ENCODE measurements around the gene RNU6-1.

Gene RNU6-1

DNA sequence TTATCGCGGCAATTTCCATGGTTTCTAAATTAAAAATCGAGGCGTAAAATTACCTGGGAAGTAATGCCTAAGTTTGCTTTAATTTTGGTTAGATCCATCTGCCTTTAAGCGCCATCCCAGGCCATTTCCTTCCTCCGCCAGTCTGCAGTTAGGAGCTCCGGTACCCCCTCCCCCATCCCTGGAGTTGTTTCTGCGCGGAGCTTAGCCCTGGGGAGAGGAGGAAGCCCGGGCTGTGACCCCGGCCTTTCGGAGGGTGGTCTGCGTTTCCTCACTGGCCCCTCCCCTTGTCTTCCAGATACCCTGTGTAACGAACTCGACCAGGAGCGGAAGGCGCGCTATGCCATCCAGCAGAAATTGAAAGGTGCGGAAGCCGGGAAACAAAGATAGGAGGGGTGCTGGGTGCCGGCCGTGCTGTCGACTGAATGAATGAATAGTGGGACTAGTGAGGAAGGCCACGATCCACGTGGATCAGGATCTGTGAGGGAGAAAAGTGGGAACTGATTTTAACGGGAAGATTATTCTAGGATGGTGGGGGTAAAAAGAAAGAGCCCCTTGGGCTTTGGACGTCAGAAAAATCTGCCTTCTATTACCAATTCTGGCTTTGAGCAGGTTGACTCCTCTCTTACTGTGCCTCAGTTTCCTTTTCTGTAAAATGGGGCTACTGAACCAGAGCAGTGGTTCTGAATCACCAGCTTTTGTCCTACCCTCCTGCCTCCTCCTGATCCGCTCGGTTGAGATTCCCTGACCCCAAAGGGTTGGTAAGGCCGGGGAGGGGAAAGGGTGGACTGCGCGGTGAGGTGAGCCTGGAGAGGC, 6.7 kb downstream of the RNU6-1 start:
- DNase-seq (ENCODE audit: low spot score): no peak

DNA sequence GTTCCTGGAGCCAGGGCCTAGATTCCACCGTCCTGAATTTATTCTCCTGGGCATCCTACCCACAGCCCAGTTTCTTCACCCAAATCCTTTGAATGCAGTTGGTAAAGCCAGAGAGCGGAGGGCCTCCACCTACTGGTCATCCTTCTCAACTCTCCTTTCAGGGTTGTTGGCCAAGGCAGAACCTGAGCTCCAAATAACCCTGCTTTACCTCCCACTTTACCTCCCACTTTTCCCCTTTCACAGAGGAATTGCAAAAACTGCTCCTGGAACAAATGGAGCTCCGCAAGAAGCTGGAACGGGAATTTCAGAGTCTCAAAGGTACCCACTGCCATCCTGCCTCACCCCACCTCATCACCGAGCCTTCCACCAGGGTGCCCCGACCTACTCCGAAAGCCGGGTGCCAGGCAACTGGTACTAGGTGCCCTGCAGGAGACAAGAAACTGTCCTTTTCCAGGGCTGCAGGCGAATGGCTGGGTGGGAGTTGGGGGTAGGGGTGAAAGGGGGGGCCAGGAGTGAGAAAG, 7.8 kb downstream of the RNU6-1 start:
- no peak for DNase-seq (ENCODE audit: low spot score)

DNA sequence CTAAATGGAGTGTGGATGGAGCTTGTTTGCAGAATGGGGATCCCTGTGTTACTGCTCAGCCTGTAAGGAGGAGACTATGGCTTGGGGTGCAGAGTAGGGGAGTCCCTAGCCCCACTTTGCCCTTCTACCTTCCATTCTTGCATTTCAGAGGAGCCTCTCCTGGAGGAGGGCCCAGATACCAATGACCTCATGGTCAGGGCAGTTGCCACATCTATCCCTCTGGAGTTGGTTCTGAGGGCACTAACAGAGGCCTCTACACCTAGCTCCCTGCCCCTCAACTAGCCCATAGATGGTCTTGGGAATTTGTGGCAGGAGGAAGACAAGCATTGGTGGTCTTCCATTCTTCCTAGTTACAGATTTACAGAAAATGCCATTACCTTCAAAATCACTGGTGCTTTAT, 8.5 kb downstream of the RNU6-1 start:
- no peak for DNase-seq (ENCODE audit: low spot score)

DNA sequence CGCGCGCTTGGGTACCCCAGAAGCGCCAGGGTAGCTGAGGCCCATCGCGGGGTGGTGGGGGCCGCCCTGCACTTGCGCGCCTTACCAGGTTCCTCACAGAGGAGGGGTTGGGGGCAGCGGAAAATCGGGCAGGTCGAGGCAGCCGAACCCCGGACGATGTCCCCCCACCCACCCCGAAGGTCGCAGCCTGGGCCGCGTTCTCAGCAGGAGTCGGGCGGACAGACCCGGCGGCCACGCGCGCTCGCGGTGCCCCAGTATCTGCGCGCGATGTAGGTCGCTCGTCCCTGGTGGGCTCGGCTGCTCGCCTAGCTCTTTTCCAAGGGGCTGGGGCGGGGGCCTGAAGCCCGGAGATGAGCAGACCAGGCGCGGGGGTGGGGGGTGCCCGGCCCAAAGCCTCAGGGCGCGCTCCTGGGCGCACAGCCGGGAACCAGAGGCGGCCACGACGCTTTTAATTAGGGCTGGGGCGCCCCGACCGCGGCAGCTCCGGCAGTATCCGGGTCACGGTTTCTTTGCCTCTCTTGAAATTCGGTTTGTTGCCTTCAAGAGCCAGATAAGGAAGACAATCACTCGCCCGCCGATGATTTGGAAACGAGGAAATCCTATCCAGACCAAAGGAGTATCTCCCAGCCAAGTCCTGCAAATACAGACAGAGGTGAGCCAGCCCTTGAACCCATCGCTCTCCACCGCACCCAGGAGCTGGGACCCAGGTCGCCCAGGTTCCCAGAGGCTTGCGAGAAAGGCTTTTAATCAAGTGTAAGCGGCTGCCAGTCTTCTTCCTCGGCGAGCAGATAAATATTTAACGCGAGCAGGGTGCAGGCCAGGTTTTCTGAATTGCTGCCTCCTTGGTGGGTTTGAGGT, 10.0 kb downstream of the RNU6-1 start:
- no peak for DNase-seq (ENCODE audit: low spot score)

DNA sequence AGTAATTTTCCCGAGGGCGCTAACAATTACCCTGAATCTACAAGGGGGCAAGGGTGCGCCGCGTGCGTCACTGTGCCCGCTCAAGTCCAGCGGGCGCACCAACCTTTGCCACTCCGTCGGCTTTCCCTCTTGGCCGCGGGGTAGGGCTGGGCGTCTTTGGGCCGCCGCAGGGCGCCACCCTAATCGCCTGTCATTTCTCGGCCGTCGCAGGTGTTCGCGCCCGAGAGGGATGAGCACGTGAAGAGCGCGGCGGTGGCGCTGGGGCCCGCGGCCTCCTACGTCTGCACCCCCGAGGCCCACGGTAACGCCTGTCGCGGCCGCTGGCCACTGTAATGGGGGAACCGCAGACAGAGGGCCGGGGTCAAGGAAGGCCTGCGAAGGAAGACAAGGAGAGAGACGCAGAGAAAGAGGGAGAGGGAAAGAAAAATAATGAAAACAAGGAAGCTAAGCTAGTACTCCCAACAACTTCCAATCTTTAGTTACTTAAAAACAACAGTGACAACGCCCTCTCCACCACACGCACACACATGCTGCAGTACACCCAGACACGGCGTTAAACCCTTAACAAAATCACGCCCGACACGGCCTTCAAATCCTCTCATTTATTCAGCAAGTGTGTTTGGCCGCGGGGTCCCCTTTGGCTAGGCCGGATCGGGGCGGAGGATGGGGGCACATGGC, 10.7 kb downstream of the RNU6-1 start:
- no peak for DNase-seq (ENCODE audit: low spot score)

DNA sequence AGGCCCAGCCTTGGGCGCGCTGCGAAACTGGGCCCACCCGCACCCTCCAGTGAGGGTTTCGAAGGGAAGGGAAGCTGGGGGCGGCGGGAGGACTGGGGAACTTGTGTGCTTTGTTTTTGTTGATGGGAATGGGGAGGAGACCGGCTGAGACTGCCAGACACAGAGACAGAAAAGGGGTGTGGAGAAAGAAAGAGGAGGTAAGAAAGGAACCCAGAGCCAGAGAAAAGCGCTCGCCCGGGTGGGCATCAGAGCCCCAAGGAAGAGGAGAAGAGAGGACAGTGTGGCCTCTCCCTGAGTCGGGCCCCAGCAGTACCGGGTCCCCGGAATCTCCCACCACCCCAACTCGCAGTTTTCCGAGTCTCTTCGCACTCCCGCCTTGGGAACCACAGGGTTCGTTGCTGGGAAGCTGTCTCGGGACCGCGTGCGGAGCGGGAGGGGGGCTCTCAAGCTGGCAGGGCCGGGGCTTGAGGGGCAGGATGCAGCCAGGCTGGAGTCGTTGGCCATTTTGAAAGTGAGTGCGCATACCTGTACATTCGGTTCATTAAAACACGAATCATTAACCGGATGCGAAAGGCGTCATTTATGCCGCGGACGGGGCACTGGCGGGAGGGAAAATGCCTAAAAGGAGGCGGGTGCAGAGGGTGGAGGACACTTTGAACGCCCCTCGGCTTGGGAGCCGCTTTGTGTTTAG, 11.4 kb downstream of the RNU6-1 start:
- DNase-seq (ENCODE audit: low spot score): no peak

DNA sequence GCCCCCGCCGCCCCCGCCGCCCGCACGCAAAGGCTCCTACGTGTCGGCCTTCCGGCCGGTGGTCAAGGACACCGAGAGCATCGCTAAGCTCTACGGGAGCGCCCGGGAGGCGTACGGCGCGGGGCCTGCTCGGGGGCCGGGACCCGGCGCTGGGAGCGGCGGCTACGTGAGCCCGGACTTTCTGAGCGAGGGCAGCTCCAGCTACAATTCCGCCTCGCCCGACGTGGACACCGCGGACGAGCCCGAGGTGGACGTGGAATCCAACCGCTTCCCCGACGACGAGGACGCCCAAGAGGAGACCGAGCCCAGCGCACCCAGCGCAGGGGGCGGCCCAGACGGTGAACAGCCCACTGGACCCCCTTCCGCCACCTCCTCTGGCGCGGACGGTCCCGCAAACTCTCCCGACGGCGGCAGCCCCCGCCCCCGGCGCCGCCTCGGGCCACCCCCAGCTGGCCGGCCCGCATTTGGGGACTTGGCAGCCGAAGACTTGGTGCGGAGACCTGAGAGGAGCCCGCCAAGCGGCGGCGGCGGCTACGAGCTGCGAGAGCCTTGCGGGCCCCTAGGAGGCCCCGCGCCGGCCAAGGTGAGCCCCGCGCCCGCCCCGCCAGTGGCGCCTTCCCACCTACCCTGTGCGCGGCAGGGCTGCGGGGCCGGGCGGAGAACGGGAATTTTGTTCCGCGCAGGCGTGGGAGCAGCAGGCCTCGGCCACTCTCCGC, 12.1 kb downstream of the RNU6-1 start:
- DNase-seq (ENCODE audit: low spot score): no peak

DNA sequence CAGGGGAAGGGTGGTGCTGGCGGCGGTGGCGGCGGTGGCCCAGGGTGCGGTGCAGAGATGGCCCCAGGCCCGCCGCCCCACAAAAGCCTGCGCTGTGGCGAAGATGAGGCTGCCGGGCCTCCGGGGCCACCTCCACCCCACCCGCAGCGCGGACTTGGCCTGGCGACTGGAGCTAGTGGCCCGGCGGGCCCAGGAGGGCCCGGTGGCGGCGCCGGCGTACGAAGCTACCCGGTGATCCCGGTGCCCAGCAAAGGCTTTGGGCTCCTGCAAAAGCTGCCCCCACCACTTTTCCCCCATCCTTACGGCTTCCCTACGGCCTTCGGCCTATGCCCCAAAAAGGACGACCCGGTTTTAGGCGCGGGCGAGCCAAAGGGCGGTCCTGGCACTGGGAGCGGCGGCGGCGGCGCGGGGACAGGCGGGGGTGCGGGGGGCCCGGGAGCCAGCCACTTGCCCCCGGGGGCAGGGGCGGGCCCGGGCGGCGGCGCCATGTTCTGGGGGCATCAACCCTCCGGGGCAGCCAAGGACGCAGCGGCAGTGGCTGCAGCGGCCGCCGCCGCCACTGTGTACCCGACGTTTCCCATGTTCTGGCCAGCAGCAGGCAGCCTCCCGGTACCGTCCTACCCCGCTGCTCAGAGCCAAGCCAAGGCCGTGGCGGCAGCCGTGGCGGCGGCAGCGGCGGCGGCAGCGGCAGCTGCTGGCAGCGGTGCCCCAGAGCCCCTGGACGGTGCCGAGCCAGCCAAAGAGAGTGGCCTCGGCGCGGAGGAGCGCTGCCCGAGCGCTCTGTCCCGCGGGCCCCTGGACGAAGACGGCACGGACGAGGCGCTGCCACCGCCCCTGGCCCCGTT, 12.9 kb downstream of the RNU6-1 start:
- DNase-seq (ENCODE audit: low spot score): no peak

DNA sequence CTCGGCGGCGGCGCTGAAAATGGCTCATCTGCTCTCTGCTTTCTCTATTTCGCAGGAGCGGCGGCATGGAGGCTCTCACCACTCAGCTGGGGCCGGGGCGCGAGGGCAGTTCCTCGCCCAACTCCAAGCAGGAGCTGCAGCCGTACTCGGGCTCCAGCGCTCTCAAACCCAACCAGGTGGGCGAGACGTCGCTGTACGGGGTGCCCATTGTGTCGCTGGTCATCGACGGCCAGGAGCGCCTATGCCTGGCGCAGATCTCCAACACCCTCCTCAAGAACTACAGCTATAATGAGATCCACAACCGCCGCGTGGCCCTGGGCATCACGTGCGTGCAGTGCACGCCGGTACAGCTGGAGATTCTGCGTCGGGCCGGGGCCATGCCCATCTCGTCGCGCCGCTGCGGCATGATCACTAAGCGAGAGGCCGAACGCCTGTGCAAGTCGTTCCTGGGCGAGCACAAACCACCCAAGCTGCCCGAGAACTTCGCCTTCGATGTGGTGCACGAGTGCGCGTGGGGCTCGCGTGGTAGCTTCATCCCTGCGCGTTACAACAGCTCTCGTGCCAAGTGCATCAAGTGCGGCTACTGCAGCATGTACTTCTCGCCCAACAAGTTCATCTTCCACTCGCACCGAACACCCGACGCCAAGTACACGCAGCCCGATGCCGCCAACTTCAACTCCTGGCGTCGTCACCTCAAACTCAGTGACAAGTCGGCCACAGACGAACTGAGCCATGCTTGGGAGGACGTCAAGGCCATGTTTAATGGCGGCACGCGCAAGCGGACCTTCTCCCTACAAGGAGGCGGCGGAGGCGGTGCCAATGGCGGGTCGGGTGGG, 13.7 kb downstream of the RNU6-1 start:
- no peak for DNase-seq (ENCODE audit: low spot score)

DNA sequence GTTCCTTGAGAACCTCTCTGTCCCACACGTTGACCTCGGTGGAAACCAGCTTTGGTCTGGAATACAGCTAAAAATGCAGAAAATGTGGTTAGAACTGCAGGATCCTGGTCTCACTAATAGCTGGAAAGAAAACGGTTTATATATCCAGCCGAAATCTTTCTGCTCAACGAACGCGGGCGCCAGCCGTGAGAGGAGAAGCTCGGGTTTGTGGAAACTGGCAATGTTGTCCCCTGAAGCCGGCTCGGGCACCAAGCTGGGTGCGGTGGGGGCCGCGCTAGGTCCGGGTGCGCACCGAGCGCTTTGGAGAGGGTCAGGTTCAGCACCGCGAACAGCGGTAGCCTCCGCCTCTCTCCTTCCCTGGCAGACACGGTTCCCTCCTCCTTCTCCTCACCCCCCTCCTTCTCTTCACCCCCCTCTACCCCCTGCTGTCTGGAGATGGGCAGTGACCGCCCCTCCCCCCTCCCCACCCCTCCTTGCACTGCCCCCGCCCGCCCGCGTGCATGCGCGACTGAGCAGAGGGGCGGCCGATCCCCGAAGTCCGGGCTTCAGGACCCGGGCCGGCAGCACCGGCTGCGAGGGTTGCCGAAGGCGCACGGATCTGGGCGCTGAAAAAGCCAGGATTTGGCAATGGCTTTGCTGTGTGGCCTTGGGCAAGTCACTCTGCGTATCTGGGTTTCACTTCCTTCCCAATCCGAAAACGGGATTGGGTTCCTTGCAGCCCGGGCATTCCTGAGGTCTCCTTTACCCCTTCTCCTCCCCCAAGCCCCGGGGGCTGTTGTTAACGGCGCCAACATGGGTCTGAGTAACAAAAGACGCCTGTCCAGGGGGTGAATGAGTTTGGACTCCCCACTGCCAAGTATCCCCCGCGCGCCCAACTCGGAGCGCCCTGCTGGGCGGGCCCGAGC, 14.6 kb downstream of the RNU6-1 start, which contains the start of gene SKOR1:
TSS of gene SKOR1 (plus strand) at position 534 of the 905 bp plus-strand sequence. CDS start at position 628, 94 bp downstream.
- no peak for DNase-seq (ENCODE audit: low spot score)

DNA sequence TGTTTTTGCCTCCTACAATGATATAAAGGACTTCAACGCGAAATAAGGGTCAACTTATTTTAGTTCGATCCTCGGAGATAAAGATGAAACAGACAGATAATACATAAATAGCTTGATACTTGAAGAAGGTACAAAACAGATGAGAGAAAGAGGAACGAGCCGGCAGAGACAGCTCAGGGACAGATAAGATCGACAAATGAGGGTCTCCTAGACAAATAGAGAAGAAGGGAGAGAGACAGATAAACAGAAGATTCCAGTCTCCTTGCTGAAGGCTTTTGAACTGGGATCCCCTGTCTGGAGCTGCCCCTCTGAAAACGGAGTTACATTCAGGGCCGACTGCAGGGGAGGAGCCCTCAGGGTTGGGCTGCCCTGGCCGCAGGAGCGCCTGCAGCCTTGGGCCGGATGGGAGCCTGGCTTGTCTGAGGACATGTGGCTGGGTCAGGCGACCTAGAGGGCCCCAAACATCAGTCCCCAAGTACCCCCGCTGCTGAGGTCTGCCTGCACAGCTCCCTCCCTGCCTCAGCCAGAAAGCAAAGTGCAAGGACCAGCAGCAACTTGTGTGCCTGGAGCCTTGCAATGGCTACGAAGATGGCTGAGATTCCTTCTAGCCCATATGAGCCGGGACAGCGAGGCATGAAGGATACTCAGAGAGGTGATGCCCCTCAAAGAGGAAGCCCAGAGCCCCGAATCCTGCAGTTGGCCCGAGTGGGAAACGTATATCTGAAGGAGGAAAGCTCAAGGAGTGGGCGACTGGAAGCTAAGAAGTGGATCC, 15.5 kb downstream of the RNU6-1 start:
- DNase-seq (ENCODE audit: low spot score): no peak

DNA sequence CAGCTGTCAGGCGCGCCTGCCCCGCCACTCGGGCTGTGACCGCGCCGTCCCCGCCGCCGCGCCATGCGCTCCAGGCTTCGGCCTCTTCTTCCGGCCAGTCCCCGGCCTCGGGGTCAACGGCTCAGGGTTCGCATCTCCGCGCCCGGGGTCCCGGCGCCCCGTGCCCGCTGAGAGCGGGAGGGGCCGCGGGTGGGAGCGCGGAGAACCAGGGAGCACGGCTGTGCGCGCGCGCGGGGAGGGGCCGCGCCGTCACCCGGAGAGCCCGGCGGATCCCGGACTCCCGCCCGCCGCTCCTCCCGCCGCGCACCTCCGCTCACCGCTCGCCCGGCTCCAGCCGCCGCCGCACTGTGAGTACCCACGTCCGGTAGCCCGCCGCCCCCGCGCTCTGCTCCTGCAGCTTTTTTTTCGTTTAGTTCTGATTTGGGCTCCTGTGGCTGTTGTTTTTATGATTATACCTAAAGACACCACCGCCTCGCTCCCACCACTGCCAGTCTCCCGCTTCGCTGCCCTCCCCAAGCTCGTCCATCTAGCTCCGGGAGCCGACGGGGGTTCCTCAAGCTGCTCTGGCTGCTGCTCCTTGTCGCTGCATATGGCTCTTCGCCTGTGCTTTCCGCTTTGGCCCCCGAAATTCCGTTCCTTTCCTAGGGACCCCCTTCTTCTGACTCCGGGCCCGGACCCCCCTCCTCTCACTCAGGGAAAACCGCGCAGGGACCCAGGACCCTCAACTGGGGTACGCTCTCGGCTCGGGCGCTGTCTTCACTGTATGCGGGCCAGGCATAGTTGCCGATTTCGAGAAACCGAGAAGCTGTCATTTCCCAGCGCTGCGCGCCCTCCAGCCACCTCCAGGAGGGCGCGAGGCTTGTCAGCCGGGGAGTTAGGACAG, 16.3 kb downstream of the RNU6-1 start:
- DNase-seq (ENCODE audit: low spot score): no peak

DNA sequence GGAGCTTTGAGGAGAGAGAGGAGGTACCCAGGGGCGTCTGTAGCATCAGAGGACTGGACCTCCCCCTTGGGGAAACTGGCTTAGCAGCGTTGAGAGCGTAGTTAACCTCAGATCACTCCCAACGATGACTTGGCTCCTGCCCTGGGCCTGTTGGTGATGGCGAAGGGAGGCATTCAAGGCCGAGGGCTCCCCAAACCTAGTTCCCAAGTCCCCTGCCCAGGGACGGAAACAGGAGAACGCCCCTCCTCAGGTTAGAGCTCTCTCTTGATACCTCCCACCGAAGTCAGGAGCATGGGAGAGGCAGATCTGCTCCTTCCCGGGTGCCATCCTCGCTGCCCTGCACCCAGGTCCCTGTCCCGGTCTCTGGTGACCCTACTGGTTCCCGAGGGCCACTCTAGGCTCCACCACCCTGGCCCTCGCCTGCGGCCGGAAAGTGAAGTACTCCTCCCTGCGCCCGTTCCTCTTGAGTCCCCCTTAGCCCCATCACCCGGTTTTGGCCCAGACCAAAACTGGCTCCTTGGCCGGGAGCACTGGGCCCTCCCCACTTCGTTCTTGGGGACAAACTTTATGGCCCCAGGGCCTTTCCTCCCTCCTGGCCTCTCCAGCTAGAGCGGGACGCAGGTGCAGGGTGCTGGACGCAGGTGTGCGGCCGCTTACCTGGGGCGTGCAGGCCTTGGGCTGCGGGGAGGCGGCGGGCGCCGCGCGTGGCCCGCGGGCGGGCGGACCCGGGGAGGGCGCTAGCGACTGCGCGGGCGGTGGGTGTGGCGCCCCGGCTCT, 17.1 kb downstream of the RNU6-1 start:
- no peak for DNase-seq (ENCODE audit: low spot score)

DNA sequence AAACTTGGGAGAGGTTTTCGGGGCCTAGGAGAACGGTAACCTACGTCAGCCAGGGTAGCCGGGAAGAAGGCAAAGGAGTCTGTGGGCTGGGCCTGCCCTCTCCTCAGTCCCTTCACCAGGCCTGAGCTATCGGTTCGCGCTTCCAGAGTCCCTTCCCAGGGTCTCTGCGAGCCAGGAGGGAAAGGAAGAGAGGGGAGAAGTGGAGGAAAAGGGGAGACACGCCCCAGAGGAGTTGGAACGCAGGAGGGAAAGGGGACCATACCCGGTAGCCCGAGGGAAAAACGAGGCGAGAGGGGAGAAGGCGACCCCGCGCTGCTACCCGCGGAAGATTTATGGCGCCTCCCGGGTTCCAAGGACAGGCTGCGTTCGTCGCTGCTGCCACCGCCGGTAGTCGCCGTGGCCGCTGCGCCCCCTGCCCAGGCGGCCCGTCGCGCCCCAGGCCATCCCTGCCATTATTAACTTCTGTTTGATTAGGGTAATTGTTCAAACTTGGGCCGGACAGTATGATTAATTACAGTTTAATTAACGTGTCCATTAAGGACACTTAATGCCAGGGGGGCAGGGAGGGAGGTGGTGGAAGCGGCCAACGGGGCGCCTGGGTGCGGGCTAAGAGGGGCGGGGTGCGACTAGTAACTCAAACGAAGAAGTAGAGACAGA, 17.9 kb downstream of the RNU6-1 start:
- no peak for DNase-seq (ENCODE audit: low spot score)
